A549 (cell line): ENCODE measurements around the gene UBTD1. TPM values are rescaled to one million over a fixed set of nuclear protein-coding genes. Genes with fewer than 3 reads are reported as not detected.

Experiments
- ATAC-seq, 2 experiments: fragments of 200-7000 bp in 1 of 2; fragments of >200 bp in 1 of 2; cut with Nextera tagmentation in 1 of 2; cut with Tn5 transposase in 1 of 2; 3 replicates each; pipeline versions ENCODE4 v1.8.0 to v1.9.1; 2018 to 2020; ENCODE audit warnings: mild to moderate bottlenecking in 1 of 2, moderate library complexity in 1 of 2
- CTCF ChIA-PET: fragments of 300-600 bp; sonication (Branson Sonifier 250); formaldehyde crosslinking; extraction: SDS; loops from one replicate; lab custom pipeline; 2021; ENCODE audit warnings: antibody characterized with exemption, inconsistent platforms; lab: Yijun Ruan, JAX
- POLR2A ChIA-PET: fragments of 350-600 bp; formaldehyde crosslinking; extraction: SDS; loops from one replicate; lab custom pipeline; 2021; ENCODE audit warnings: antibody characterized with exemption, inconsistent platforms; lab: Yijun Ruan, JAX
- DNase-seq, 2 experiments: peaks; one replicate each; pipeline versions ENCODE4 v3.0.0 to v3.0.0-alpha.2; 2011 to 2016; ENCODE audit warnings: low read depth in 1 of 2, low spot score in 1 of 2
- FAIRE-seq: peaks from 2 replicates; lab custom pipeline; 2011; peaks lifted over from hg19 to GRCh38; lab: Jason Lieb, UNC
- H3K27ac ChIP-seq, 2 experiments: fragments of >200 bp; sonication (Bioruptor Twin); formaldehyde crosslinking; 3 replicates each; pipeline ENCODE4 v1.5.1; 2016 to 2017
- H3K4me1 ChIP-seq: fragments of >200 bp; sonication (Bioruptor Twin); formaldehyde crosslinking; 3 replicates; pipeline ENCODE4 v1.6.1; 2016
- H3K4me2 ChIP-seq: fragments of >200 bp; sonication (Bioruptor Twin); formaldehyde crosslinking; 3 replicates; pipeline ENCODE4 v1.6.1; 2016
- H3K4me3 ChIP-seq: fragments of >200 bp; sonication (Bioruptor Twin); formaldehyde crosslinking; 3 replicates; pipeline ENCODE4 v1.5.1; 2016
- H3K9me3 ChIP-seq: fragments of >200 bp; sonication (Bioruptor Twin); formaldehyde crosslinking; 3 replicates; pipeline ENCODE4 v1.6.1; 2016
- CBX2 ChIP-seq: fragments of 200-600 bp; sonication (generic); IDR thresholded peaks from 2 replicates; pipeline ENCODE4 v1.6.1; 2016; ENCODE audit warnings: low read depth, mild to moderate bottlenecking, borderline replicate concordance
- EHF ChIP-seq: fragments of 250-450 bp; sonication (Bioruptor Pico); IDR thresholded peaks from 2 replicates; pipeline ENCODE4 v1.5.0; 2020; ENCODE audit warnings: mild to moderate bottlenecking
- ELK1 ChIP-seq: fragments of 150-350 bp; IDR thresholded peaks from 2 replicates; pipeline ENCODE4 v1.6.1; 2014; ENCODE audit warnings: low read depth, mild to moderate bottlenecking, low read length
- EP300 ChIP-seq, 2 experiments: fragments of >200 bp; sonication (Bioruptor Twin); formaldehyde crosslinking; IDR thresholded peaks; 2 replicates in 1 of 2; 3 replicates in 1 of 2; pipeline ENCODE4 v1.6.1; 2016 to 2017
- ESRRA ChIP-seq: fragments of 150-350 bp; IDR thresholded peaks from 2 replicates; pipeline ENCODE4 v1.6.1; 2014; ENCODE audit warnings: mild to moderate bottlenecking, low read length, borderline replicate concordance
- FOSL2 ChIP-seq, 2 experiments: fragments of 450-650 bp in 1 of 2; fragments of >200 bp in 1 of 2; sonication (Bioruptor Twin) in 1 of 2; formaldehyde crosslinking; IDR thresholded peaks; 2 replicates each; pipeline versions ENCODE4 v1.5.0 to v1.6.1; 2016 to 2020; ENCODE audit warnings: mild to moderate bottlenecking in 1 of 2, moderate library complexity in 1 of 2
- FOXS1 ChIP-seq: fragments of 250-450 bp; sonication (Bioruptor Pico); IDR thresholded peaks from 2 replicates; pipeline ENCODE4 v1.5.0; 2020; ENCODE audit warnings: mild to moderate bottlenecking, moderate library complexity
- GATA3 ChIP-seq: IDR thresholded peaks from 2 replicates; pipeline ENCODE4 v1.6.1; 2012; ENCODE audit warnings: borderline replicate concordance
- HDAC2 ChIP-seq: fragments of 200-600 bp; sonication (generic); IDR thresholded peaks from 2 replicates; pipeline ENCODE4 v1.6.1; 2016
- HEYL ChIP-seq: fragments of 250-450 bp; sonication (Bioruptor Pico); IDR thresholded peaks from 2 replicates; pipeline ENCODE4 v1.8.0; 2021; ENCODE audit warnings: mild to moderate bottlenecking, moderate library complexity
- HMGXB4 ChIP-seq: fragments of 250-450 bp; sonication (Bioruptor Pico); IDR thresholded peaks from 2 replicates; pipeline ENCODE4 v1.5.0; 2021; ENCODE audit warnings: mild to moderate bottlenecking, moderate library complexity, borderline replicate concordance
- HOXA7 ChIP-seq: fragments of 250-450 bp; sonication (Bioruptor Pico); IDR thresholded peaks from 2 replicates; pipeline ENCODE4 v1.5.0; 2020; ENCODE audit warnings: mild to moderate bottlenecking, moderate library complexity
- HOXB13 ChIP-seq: fragments of 250-450 bp; sonication (Bioruptor Pico); IDR thresholded peaks from 2 replicates; pipeline ENCODE4 v1.5.0; 2020; ENCODE audit warnings: low read depth, mild to moderate bottlenecking, moderate library complexity
- HOXB5 ChIP-seq: fragments of 250-450 bp; sonication (Bioruptor Pico); IDR thresholded peaks from 2 replicates; pipeline ENCODE4 v1.5.0; 2020; ENCODE audit warnings: mild to moderate bottlenecking, moderate library complexity
- NFE2L2 ChIP-seq: fragments of 150-350 bp; conservative IDR thresholded peaks from 2 replicates; pipeline ENCODE4 v1.6.1; 2014; ENCODE audit warnings: low read length
- NPAS2 ChIP-seq: fragments of 250-450 bp; sonication (Bioruptor Pico); IDR thresholded peaks from 2 replicates; pipeline ENCODE4 v1.8.0; 2022; ENCODE audit warnings: mild to moderate bottlenecking, moderate library complexity, borderline replicate concordance
- NR3C1 ChIP-seq: fragments of >200 bp; sonication (Bioruptor Twin); formaldehyde crosslinking; IDR thresholded peaks from 3 replicates; pipeline ENCODE4 v1.6.1; 2017
- PBX3 ChIP-seq: IDR thresholded peaks from 2 replicates; pipeline ENCODE4 v1.6.1; 2012
- POLR2AphosphoS2 ChIP-seq: conservative IDR thresholded peaks from 2 replicates; pipeline ENCODE4 v1.6.1; 2012; ENCODE audit warnings: low read length, improper control_type of control experiment, inconsistent platforms
- RAD21 ChIP-seq, 2 experiments: fragments of >200 bp in 1 of 2; sonication (Bioruptor Twin) in 1 of 2; formaldehyde crosslinking in 1 of 2; IDR thresholded peaks in 1 of 2; conservative IDR thresholded peaks in 1 of 2; 2 replicates in 1 of 2; 3 replicates in 1 of 2; pipeline ENCODE4 v1.6.1; 2012 to 2018; ENCODE audit warnings: inconsistent platforms in 1 of 2
- REST ChIP-seq: fragments of 200-600 bp; sonication (generic); IDR thresholded peaks from 2 replicates; pipeline ENCODE4 v1.6.1; 2016; ENCODE audit warnings: antibody characterized with exemption, mild to moderate bottlenecking, moderate library complexity
- RNF2 ChIP-seq: fragments of 200-600 bp; sonication (generic); IDR thresholded peaks from 2 replicates; pipeline ENCODE4 v1.6.1; 2016; ENCODE audit warnings: low read depth, mild to moderate bottlenecking, antibody characterized with exemption, moderate library complexity, borderline replicate concordance
- TFCP2L1 ChIP-seq: fragments of 250-450 bp; sonication (Bioruptor Pico); IDR thresholded peaks from 2 replicates; pipeline ENCODE4 v1.5.0; 2021; ENCODE audit warnings: mild to moderate bottlenecking
- TP53 ChIP-seq: fragments of 250-450 bp; sonication (Bioruptor Pico); IDR thresholded peaks from 2 replicates; pipeline ENCODE4 v1.5.0; 2021; ENCODE audit warnings: mild to moderate bottlenecking, moderate library complexity
- USF2 ChIP-seq: fragments of 450-650 bp; IDR thresholded peaks from 2 replicates; pipeline ENCODE4 v1.6.1; 2014; ENCODE audit warnings: antibody characterized with exemption
- ZC3H11A ChIP-seq: fragments of 450-650 bp; IDR thresholded peaks from 2 replicates; pipeline ENCODE4 v1.6.1; 2014; ENCODE audit warnings: antibody characterized with exemption, mild to moderate bottlenecking
- ZFP36 ChIP-seq: fragments of 450-650 bp; IDR thresholded peaks from 2 replicates; pipeline ENCODE4 v1.6.1; 2014; ENCODE audit warnings: borderline replicate concordance; ENCODE audit not compliant: partially characterized antibody
- ZNF302 ChIP-seq: fragments of 250-450 bp; sonication (Bioruptor Pico); IDR thresholded peaks from 2 replicates; pipeline ENCODE4 v1.9.0; 2021; ENCODE audit warnings: inconsistent platforms, mild to moderate bottlenecking, moderate library complexity
- ZSCAN20 ChIP-seq: fragments of 250-450 bp; sonication (Bioruptor Pico); IDR thresholded peaks from 2 replicates; pipeline ENCODE4 v1.8.0; 2022; ENCODE audit warnings: mild to moderate bottlenecking, moderate library complexity
- WGBS: methylation state at CpG from one replicate; pipeline ENCODE4 v1.1.6; 2017; ENCODE audit errors: missing lambda C conversion rate; 5-methylcytosine and 5-hydroxymethylcytosine counted together
- polyA plus RNA-seq, 4 experiments: library from polyadenylated mRNA; depleted of rRNA in 3 of 4; stranded (reverse); fragments of >200 nt; fragmentation: RNase III in 1 of 4; extraction: RNeasy Plus Mini Kit Qiagen cat#74134 plus additional on column Dnase treatment in 1 of 4; gene quantifications; 2 replicates in 3 of 4; 3 replicates in 1 of 4; pipeline ENCODE4 v1.2.3, GENCODE V29; 2011 to 2017

Gene UBTD1
- polyA plus RNA-seq, 2 of the 4 experiments (the other 2 are of a cell fraction), result 5.9 to 11.6 TPM

- FAIRE-seq (no peak), DNase-seq (no peak), ATAC-seq (no peak; a peak in 1 of 6 replicates)
- ChIA-PET CTCF (interaction anchor here (0.7 to 2.5 kb wide), 11 partner anchors 9 to 57 kb away, joined by 3 to 16 read pairs (median 5); no protein-coding TSS in a partner anchor), POLR2A (no interaction called here)
- Histone ChIP-seq H3K9me3 (no peaks in the 10 kb centered on the region), H3K4me3 (no peak overlapping the region), H3K4me2 (no peak overlapping the region), H3K4me1 (peaks cover 10% of the 10 kb centered on the region; the same call in 2 of the 3 replicates), H3K27ac (no peak overlapping the region)
- 80% methylated on average over 10 of the region's 11 CpGs for WGBS
- TF ChIP-seq HOXB13 (CRISPR knock-in tag) (no peak), TP53 (CRISPR knock-in tag) (no peak), HEYL (CRISPR knock-in tag) (no peak), GATA3 (no peak), ZNF302 (no peak), HOXB5 (no peak), EP300 (IDR thresholded peaks at IDR 0.05) (no peak), ZSCAN20 (CRISPR knock-in tag) (no peak), ESRRA (no peak), RNF2 (no peak), REST (no peak), PBX3 (no peak), NR3C1 (no peak), HDAC2 (no peak)
Measured at GRCh38 chr10:97520978-97521761, 22.4 kb downstream of the UBTD1 start.

GRCh38 chr10:97522071-97522470, 23.3 kb downstream of the UBTD1 start:
- DNase-seq, result no peak
- no peak overlapping the region for H3K4me3 ChIP-seq
- H3K4me2 ChIP-seq, result no peak overlapping the region
- H3K27ac ChIP-seq, result no peak overlapping the region
- 74% methylated on average over 6 of the region's 6 CpGs for WGBS
- CTCF ChIA-PET, result interaction anchor here (0.7 to 2.5 kb wide), 10 partner anchors 10 to 90 kb away, joined by 3 to 16 read pairs (median 5); no protein-coding TSS in a partner anchor
- no peak for FAIRE-seq
- peaks cover 10% of the 10 kb centered on the region; the same call in 2 of the 3 replicates for H3K4me1 ChIP-seq
- no peaks in the 10 kb centered on the region for H3K9me3 ChIP-seq
- POLR2A ChIA-PET, result no interaction called here
- ATAC-seq, result no peak
- TF ChIP-seq ELK1 (no peak), ZFP36 (no peak), RNF2 (no peak), ZSCAN20 (CRISPR knock-in tag) (no peak), FOSL2 (IDR thresholded peaks at IDR 0.05) (no peak), FOSL2 (CRISPR knock-in tag; IDR thresholded peaks at IDR 0.05) (no peak), USF2 (no peak), CBX2 (no peak), RAD21 (conservative IDR thresholded peaks at IDR 0.05 in 1 of 2, IDR thresholded peaks at IDR 0.05 in 1 of 2) (no peak), NPAS2 (CRISPR knock-in tag) (no peak), EHF (CRISPR knock-in tag) (no peak), FOXS1 (CRISPR knock-in tag) (no peak), HOXA7 (CRISPR knock-in tag) (no peak), ZNF302 (no peak), NFE2L2 (no peak), POLR2AphosphoS2 (no peak), TFCP2L1 (CRISPR knock-in tag) (no peak), ZC3H11A (no peak), HMGXB4 (CRISPR knock-in tag) (no peak)
